ENCODE results near the gene JSRP1. TPM values are rescaled to one million over a fixed set of nuclear protein-coding genes. Genes with fewer than 3 reads are reported as not detected.

Gene JSRP1
- polyA plus RNA-seq, 1 donor from 2014 or later, result 1.4 TPM

- H3K36me3 ChIP-seq (ENCODE audit: insufficient read depth, low read length), result no peaks in the 10 kb centered on the region
- no peak overlapping the region for H3K27ac ChIP-seq (ENCODE audit: low read length)
- H3K4me2 ChIP-seq (ENCODE audit: low read length), result no peak overlapping the region
- no peak for TF ChIP-seq RAD21 (conservative IDR thresholded peaks at IDR 0.05)
- TF ChIP-seq, protein P1, sequence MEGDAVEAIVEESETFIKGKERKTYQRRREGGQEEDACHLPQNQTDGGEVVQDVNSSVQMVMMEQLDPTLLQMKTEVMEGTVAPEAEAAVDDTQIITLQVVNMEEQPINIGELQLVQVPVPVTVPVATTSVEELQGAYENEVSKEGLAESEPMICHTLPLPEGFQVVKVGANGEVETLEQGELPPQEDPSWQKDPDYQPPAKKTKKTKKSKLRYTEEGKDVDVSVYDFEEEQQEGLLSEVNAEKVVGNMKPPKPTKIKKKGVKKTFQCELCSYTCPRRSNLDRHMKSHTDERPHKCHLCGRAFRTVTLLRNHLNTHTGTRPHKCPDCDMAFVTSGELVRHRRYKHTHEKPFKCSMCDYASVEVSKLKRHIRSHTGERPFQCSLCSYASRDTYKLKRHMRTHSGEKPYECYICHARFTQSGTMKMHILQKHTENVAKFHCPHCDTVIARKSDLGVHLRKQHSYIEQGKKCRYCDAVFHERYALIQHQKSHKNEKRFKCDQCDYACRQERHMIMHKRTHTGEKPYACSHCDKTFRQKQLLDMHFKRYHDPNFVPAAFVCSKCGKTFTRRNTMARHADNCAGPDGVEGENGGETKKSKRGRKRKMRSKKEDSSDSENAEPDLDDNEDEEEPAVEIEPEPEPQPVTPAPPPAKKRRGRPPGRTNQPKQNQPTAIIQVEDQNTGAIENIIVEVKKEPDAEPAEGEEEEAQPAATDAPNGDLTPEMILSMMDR (IDR thresholded peaks at IDR 0.05; ENCODE audit: poor library complexity, severe bottlenecking), result no peak
- TF ChIP-seq EP300 (conservative IDR thresholded peaks at IDR 0.05; ENCODE audit: poor library complexity, severe bottlenecking), result no peak
- TF ChIP-seq EZH2 (IDR thresholded peaks at IDR 0.05; ENCODE audit: borderline replicate concordance, insufficient read depth, low read length, poor library complexity, severe bottlenecking), result no peak
- no peak for TF ChIP-seq POLR2AphosphoS5 (IDR thresholded peaks at IDR 0.05)
- TF ChIP-seq REST (IDR thresholded peaks at IDR 0.05; ENCODE audit: borderline replicate concordance), result no peak
- TF ChIP-seq TAF1 (IDR thresholded peaks at IDR 0.05; ENCODE audit: low read depth), result no peak
- no peaks in the 10 kb centered on the region for H3K9me2 ChIP-seq (ENCODE audit: insufficient read depth, low read length)
- H3K27me3 ChIP-seq (ENCODE audit: insufficient read depth, low read depth, low read length), result no peaks in the 10 kb centered on the region
- no peaks in the 10 kb centered on the region for H3K9me3 ChIP-seq (ENCODE audit: low read length)
- no peaks in the 10 kb centered on the region for H3F3A ChIP-seq (ENCODE audit: insufficient read depth, low read length, poor library complexity, severe bottlenecking)
- no peak overlapping the region for H2AFZ ChIP-seq (ENCODE audit: low read depth, low read length)
- no peak overlapping the region for H3K4me3 ChIP-seq (ENCODE audit: low read length)
- H3K9ac ChIP-seq (ENCODE audit: low read length), result no peak overlapping the region
- no peaks in the 10 kb centered on the region for H4K20me1 ChIP-seq (ENCODE audit: insufficient read depth)
- peaks cover 12% of the 10 kb centered on the region for H3K79me2 ChIP-seq (replicated peaks; ENCODE audit: insufficient read depth, low read length)
Observed at GRCh38 chr19:2230033-2230531, 26.1 kb downstream of the JSRP1 start.

DNA sequence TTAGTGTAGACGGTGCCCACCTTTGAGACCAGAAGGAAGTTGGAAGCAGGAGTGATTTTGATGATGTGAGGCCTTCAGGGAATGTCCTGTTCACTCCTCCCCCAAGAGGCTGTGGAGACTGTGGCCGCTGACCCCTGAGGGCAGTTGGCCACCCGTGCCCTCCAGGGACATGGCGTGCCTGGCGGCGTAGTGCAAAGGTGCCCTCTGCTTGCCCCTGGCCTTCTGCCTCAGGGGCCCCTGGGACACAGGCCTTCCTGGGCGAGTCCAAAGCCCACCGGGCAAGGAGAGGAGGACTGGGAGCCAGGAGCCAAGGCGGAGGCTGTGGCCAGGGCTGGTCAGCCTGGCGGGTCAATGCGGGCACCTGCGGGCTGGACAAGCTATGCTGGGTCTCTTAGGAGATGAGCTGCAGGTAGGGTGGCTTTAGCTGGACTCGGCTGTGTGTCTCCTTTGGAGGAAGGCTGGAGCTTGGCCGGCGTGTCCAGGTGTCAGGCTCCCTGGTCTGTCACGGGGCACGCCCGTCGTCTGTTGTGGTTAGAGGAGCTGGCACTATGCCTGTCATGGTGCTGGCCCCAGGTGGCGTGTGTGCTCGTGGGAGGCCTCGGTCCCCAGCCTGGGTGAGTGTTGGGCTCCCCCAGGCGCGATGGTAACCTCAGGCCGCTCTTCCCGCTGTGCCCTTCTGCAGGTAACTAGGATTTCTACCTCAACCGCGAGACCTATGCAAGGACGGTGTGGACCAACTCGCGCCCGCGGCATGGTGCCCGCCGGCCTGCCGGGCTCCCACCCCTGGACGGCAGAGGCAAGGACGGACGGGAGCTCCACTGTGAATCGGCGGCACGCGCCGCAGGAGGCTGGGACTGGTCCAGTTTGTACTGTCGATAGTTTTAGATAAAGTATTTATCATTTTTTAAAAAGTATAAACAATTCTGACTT is 26.8 kb downstream of the JSRP1 start:
- Histone ChIP-seq H2AFZ (ENCODE audit: low read depth, low read length) (no peak overlapping the region), H3K4me2 (ENCODE audit: low read length) (no peak overlapping the region), H4K20me1 (ENCODE audit: insufficient read depth) (no peaks in the 10 kb centered on the region), H3K9me3 (ENCODE audit: low read length) (no peaks in the 10 kb centered on the region), H3F3A (ENCODE audit: insufficient read depth, low read length, poor library complexity, severe bottlenecking) (no peaks in the 10 kb centered on the region), H3K79me2 (replicated peaks; ENCODE audit: insufficient read depth, low read length) (peaks cover 5% of the 10 kb centered on the region), H3K4me3 (ENCODE audit: low read length) (no peak overlapping the region), H3K9ac (ENCODE audit: low read length) (no peak overlapping the region), H3K27me3 (ENCODE audit: insufficient read depth, low read depth, low read length) (no peaks in the 10 kb centered on the region), H3K27ac (ENCODE audit: low read length) (no peak overlapping the region), H3K36me3 (ENCODE audit: insufficient read depth, low read length) (no peaks in the 10 kb centered on the region), H3K9me2 (ENCODE audit: insufficient read depth, low read length) (no peaks in the 10 kb centered on the region)
- no peak for TF ChIP-seq SMC3 (conservative IDR thresholded peaks at IDR 0.05; ENCODE audit: poor library complexity)
- no peak for TF ChIP-seq POLR2AphosphoS5 (IDR thresholded peaks at IDR 0.05)

Measured in neural cell (in vitro differentiated cells).